Measurements from ENCODE around the gene NR4A1. TPM values are rescaled to one million over a fixed set of nuclear protein-coding genes. Genes with fewer than 3 reads are reported as not detected.

The NR4A1 gene
- total RNA-seq, 1 experiment from 2014 or later = 26.9 TPM

GRCh38 chr12:52026263-52026662 is 25.0 kb upstream of the NR4A1 start:
- no peak for ATAC-seq
- Mint-ChIP-seq H3K36me3 (no peaks in the 10 kb centered on the region), H3K27me3 (ENCODE audit: low read depth) (peaks cover 34% of the 10 kb centered on the region), H3K4me1 (peaks cover 30% of the 10 kb centered on the region), H3K4me3 (no peak overlapping the region), H3K27ac (peak overlapping the region; percentile 91; the same call in 1 of the 2 replicates), H3K9me3 (no peaks in the 10 kb centered on the region)
- DNase-seq (ENCODE audit: low spot score) = no peak
- POLR2A ChIA-PET = interaction anchor here (1.3 to 2.7 kb wide), 6 partner anchors 22 to 95 kb away, joined by 3 to 11 read pairs (median 6); partner anchors contain the start of genes ATG101 and SMIM41
- TF ChIP-seq ZNF396 (CRISPR knock-in tag; IDR thresholded peaks at IDR 0.05; ENCODE audit: borderline replicate concordance) (no peak), AR (CRISPR knock-in tag; IDR thresholded peaks at IDR 0.05) (no peak), CREM (CRISPR knock-in tag; IDR thresholded peaks at IDR 0.05) (no peak), MXD4 (CRISPR knock-in tag; IDR thresholded peaks at IDR 0.05; ENCODE audit: borderline replicate concordance) (no peak), AFF4 (CRISPR knock-in tag; IDR thresholded peaks at IDR 0.05; ENCODE audit: borderline replicate concordance) (no peak), CDX4 (CRISPR knock-in tag; IDR thresholded peaks at IDR 0.05; ENCODE audit: borderline replicate concordance) (no peak), ZNF138 (CRISPR knock-in tag; conservative IDR thresholded peaks at IDR 0.05) (no peak), ZNF232 (CRISPR knock-in tag; IDR thresholded peaks at IDR 0.05) (no peak), HMGXB4 (CRISPR knock-in tag; IDR thresholded peaks at IDR 0.05) (no peak), ZNF532 (CRISPR knock-in tag; IDR thresholded peaks at IDR 0.05; ENCODE audit: borderline replicate concordance) (no peak), FOXK1 (CRISPR knock-in tag; IDR thresholded peaks at IDR 0.05) (no peak), STAT6 (CRISPR knock-in tag; conservative IDR thresholded peaks at IDR 0.05; ENCODE audit: low read depth) (no peak), NFE2L1 (CRISPR knock-in tag; IDR thresholded peaks at IDR 0.05) (no peak), TP53 (CRISPR knock-in tag; IDR thresholded peaks at IDR 0.05) (no peak), NFYB (CRISPR knock-in tag; conservative IDR thresholded peaks at IDR 0.05; ENCODE audit: low read depth) (no peak), FOXP1 (CRISPR knock-in tag; IDR thresholded peaks at IDR 0.05; ENCODE audit: borderline replicate concordance) (no peak), GTF2I (CRISPR knock-in tag; conservative IDR thresholded peaks at IDR 0.05) (no peak)
- CTCF ChIA-PET = interaction anchor here (1.0 to 21.1 kb wide), 38 partner anchors 7 to 369 kb away, joined by 3 to 1431 read pairs (median 8); partner anchors contain the start of genes ACVRL1, ANKRD33, ATG101 and NR4A1
